Prostate gland (tissue), 2 donors: ENCODE data around the gene FOXJ1. TPM values are rescaled to one million over a fixed set of nuclear protein-coding genes. Genes with fewer than 3 reads are reported as not detected.

Source experiments
- DNase-seq: peaks from one replicate; pipeline ENCODE4 v3.0.0-alpha.2; 2019; ENCODE audit warnings: low spot score
- H3K27ac ChIP-seq, 2 donors: fragments of 200-600 bp; sonication (generic); 2 replicates each; pipeline ENCODE4 v1.5.1; 2017 to 2019
- H3K27me3 ChIP-seq: fragments of 200-600 bp; sonication (generic); replicated peaks from 2 replicates; pipeline ENCODE4 v1.5.1; 2019; ENCODE audit not compliant: insufficient read depth
- H3K36me3 ChIP-seq, 2 donors: fragments of 200-600 bp; sonication (generic); 1 replicate in 1 of 2; 2 replicates in 1 of 2; pipeline versions ENCODE4 v1.5.1 to v1.8.1; 2017 to 2019
- H3K4me1 ChIP-seq: fragments of 200-600 bp; sonication (generic); replicated peaks from 2 replicates; pipeline ENCODE4 v1.5.1; 2019
- H3K4me3 ChIP-seq, 2 donors: fragments of 200-600 bp; sonication (generic); 2 replicates each; pipeline ENCODE4 v1.5.1; 2017 to 2019
- H3K9me3 ChIP-seq: fragments of 200-600 bp; sonication (generic); 2 replicates; pipeline ENCODE4 v1.5.1; 2017
- POLR2A ChIP-seq: fragments of 450-650 bp; IDR thresholded peaks from one replicate; pipeline ENCODE4 v1.6.1; 2016; ENCODE audit warnings: antibody characterized with exemption, mild to moderate bottlenecking
- POLR2AphosphoS5 ChIP-seq: sonication (generic); formaldehyde crosslinking; IDR thresholded peaks from one replicate; pipeline ENCODE4 v1.6.1; 2017; ENCODE audit warnings: antibody characterized with exemption
- WGBS: methylation state at CpG from one replicate; pipeline ENCODE4 v1.1.5; 2018; 5-methylcytosine and 5-hydroxymethylcytosine counted together
- intact Hi-C: fragments of 100-400 bp; cut with DNase I; formaldehyde crosslinking; loops from one replicate; pipeline ENCODE4 v1.14.2; 2022
- total RNA-seq, 2 donors: library from RNA; depleted of rRNA; stranded (reverse); fragments of >200 nt; gene quantifications; one replicate each; pipeline ENCODE4 v1.1.0, GENCODE V29; 2016
- TF ChIP-seq, protein P1 (sequence below), 4 experiments: fragments of 200-600 bp in 2 of 4; fragments of 450-650 bp in 2 of 4; sonication (generic) in 2 of 4; IDR thresholded peaks; 1 replicate in 3 of 4; 2 replicates in 1 of 4; pipeline ENCODE4 v1.5.1; 2016 to 2019; ENCODE audit warnings: antibody characterized with exemption in 4 of 4, mild to moderate bottlenecking in 2 of 4, moderate library complexity in 2 of 4

FOXJ1 gene
- total RNA-seq, 2 donors from 2014 or later = 0.55 to 11.2 TPM

DNA sequence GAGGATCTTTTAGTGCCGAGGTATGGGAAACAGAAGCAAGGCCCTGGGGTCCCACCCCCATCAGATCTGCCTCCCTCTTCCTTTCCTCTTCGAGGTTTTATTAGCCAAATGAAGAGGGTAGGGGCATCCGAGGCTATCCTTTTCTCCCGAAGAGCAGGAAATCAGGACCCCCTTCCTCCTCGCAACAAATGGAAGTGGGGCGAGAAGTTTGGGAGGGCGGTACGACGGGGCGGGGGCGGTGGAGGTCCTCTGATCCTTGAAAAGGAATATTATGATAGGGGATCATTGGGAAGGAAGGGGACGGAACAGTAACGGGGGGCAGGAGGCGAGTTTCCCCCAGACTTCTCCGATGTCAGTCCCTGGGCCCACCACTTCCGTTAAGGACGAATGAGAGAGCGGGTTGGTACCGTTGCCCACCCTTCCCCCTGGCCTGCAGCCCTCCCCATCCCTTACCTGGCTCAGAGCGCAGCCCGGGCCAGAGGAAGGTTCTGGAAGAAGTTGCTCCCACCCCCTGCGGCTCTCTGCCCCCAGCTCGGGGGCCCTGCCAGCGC is 309 bp downstream of the FOXJ1 start:
- intact Hi-C loops = no loop called here
- Histone ChIP-seq H3K4me1 (no peaks in the 10 kb centered on the region), H3K27me3 (no peaks in the 10 kb centered on the region), H3K9me3 (no peaks in the 10 kb centered on the region), H3K36me3 (no peaks in the 10 kb centered on the region), H3K27ac (no peak overlapping the region), H3K4me3 (peak overlapping the region; percentile 28 to 35)
- WGBS = 15% methylated on average over 24 of the region's 24 CpGs
- DNase-seq = no peak
- TF ChIP-seq, protein P1, sequence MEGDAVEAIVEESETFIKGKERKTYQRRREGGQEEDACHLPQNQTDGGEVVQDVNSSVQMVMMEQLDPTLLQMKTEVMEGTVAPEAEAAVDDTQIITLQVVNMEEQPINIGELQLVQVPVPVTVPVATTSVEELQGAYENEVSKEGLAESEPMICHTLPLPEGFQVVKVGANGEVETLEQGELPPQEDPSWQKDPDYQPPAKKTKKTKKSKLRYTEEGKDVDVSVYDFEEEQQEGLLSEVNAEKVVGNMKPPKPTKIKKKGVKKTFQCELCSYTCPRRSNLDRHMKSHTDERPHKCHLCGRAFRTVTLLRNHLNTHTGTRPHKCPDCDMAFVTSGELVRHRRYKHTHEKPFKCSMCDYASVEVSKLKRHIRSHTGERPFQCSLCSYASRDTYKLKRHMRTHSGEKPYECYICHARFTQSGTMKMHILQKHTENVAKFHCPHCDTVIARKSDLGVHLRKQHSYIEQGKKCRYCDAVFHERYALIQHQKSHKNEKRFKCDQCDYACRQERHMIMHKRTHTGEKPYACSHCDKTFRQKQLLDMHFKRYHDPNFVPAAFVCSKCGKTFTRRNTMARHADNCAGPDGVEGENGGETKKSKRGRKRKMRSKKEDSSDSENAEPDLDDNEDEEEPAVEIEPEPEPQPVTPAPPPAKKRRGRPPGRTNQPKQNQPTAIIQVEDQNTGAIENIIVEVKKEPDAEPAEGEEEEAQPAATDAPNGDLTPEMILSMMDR (IDR thresholded peaks at IDR 0.05) = no peak
- TF ChIP-seq POLR2A (no peak), POLR2AphosphoS5 (no peak)

- H3K9me3 ChIP-seq = no peaks in the 10 kb centered on the region
- H3K27ac ChIP-seq = no peak overlapping the region
- DNase-seq = no peak
- TF ChIP-seq POLR2A (no peak), POLR2AphosphoS5 (no peak)
- TF ChIP-seq, protein P1 (IDR thresholded peaks at IDR 0.05) = no peak
- no peaks in the 10 kb centered on the region for H3K27me3 ChIP-seq
- intact Hi-C loops = no loop called here
- no peaks in the 10 kb centered on the region for H3K36me3 ChIP-seq
- H3K4me1 ChIP-seq = no peaks in the 10 kb centered on the region
- no peak overlapping the region for H3K4me3 ChIP-seq
- whole genome bisulfite sequencing = 34% methylated on average over 71 of the region's 78 CpGs
Measured at GRCh38 chr17:76139801-76140660, 1.0 kb downstream of the FOXJ1 start.

DNA sequence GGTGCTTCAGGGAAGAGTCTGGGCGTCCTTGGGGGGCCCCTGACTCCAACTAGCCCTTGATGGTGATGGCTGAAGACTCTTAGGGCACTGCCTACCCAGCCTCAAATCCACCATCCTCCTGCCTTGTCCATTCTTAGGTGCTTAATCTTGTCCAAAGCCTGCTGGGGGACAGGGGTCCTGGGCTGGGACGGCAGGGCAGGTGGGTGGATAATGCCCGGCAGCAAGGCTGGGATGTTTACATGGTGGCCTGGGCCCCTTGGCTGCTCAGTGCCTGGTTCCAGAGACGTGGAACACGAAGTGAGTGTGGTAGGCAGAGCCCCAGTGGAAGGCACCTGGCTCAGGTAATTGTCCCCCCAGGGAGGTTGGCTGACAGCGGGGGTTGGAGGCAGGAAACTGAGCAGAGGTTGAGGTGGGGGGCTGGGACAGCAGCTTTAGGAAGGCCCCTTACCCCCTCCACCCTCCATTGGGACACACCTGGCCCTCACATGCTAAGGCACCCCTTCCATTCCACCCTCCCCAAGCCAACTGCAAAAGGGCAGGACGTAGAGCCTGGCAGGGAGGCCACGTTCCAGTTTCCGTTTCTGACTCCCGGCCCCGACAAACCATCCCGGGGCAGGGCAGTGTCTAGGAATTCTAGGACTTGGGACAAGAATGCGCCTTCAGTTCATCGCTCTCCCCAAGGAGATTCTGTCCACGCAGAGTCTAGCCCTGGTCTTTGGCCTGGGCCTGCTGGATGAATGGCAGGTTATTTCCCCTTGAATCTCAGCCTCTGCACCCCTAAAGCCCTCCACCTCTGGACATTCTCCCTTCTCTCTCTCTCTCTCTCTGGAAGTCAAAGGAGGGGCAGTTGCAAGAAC is 1.9 kb downstream of the FOXJ1 start:
- Histone ChIP-seq H3K4me1 (no peaks in the 10 kb centered on the region), H3K36me3 (no peaks in the 10 kb centered on the region), H3K9me3 (no peaks in the 10 kb centered on the region), H3K27ac (no peak overlapping the region), H3K27me3 (peaks cover 3% of the 10 kb centered on the region), H3K4me3 (no peak overlapping the region)
- TF ChIP-seq POLR2A = no peak
- no peak for TF ChIP-seq POLR2AphosphoS5
- TF ChIP-seq, protein P1 (IDR thresholded peaks at IDR 0.05) = no peak
- WGBS = 52% methylated on average over 15 of the region's 15 CpGs
- intact Hi-C loops = no loop called here
- no peak for DNase-seq

DNA sequence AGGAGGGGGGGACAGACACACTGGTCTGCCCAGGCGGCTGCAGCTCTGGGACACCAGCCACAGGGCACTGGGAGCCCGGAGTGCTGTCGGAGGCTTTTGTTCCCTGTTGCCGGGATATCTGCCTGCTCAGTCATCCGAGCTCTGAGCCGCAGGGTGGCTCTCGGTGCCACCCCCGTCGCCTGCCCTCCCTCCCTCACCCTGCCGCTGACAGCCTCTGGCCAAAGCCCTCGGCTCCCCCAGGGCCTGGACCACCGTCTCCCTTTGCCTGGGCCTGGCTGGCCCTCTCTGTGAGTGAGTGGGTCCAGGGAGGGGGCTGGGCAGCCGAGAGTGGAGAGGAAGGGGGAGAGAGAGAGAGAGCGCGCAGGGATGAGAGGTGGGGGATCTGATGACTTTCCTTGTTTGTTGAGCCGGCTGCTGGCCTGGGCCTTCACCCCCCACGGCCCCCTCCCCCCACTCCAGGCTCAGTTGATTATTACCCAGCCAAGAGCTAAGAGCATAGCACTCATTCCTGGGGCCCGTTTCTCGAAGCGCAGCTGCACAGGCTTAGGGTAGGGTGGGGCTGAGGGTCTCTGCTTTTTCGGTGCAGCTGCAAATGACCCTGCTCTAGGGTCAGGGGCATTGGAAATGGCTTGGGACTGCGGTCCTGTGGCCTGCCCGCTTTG is 2.7 kb downstream of the FOXJ1 start:
- Histone ChIP-seq H3K36me3 (no peaks in the 10 kb centered on the region), H3K27me3 (peaks cover 3% of the 10 kb centered on the region), H3K4me1 (no peaks in the 10 kb centered on the region), H3K4me3 (no peak overlapping the region), H3K9me3 (no peaks in the 10 kb centered on the region), H3K27ac (no peak overlapping the region)
- DNase-seq = no peak
- intact Hi-C loops = no loop called here
- TF ChIP-seq POLR2AphosphoS5 = no peak
- TF ChIP-seq, protein P1 (IDR thresholded peaks at IDR 0.05) = no peak
- no peak for TF ChIP-seq POLR2A
- 36% methylated on average over 18 of the region's 23 CpGs for WGBS
